Measurements from ENCODE around the gene FNTB. TPM values are rescaled to one million over a fixed set of nuclear protein-coding genes. Genes with fewer than 3 reads are reported as not detected.

FNTB gene
- total RNA-seq, 2 donors from 2014 or later, result 14.4 to 17.1 TPM

- ATAC-seq (replicated peaks in 1 of 2) (peak; percentile 45 to 55), DNase-seq (no peak)
- no peaks in the 10 kb centered on the region for H3K9me3 Mint-ChIP-seq
- H3K4me3 Mint-ChIP-seq, result peak overlapping the region in 1 of 2 donors; percentile 18
- H3K27ac Mint-ChIP-seq, result peak overlapping the region; percentile 60
- peaks cover 66% of the 10 kb centered on the region for H3K4me1 Mint-ChIP-seq (ENCODE audit: low read depth)
- H3K27me3 Mint-ChIP-seq (ENCODE audit: low read depth), result no peaks in the 10 kb centered on the region
- peaks cover 0 to 2% of the 10 kb centered on the region in 2 donors for H3K36me3 Mint-ChIP-seq (ENCODE audit: insufficient read depth in 2 of 2)
Measured at GRCh38 chr14:64998455-64998931, 11.8 kb downstream of the FNTB start.

- no peak for ATAC-seq (replicated peaks in 1 of 2)
- Mint-ChIP-seq H3K9me3 (no peaks in the 10 kb centered on the region), H3K36me3 (ENCODE audit: insufficient read depth in 2 of 2) (peaks cover 2 to 3% of the 10 kb centered on the region in 2 donors), H3K4me3 (no peak overlapping the region), H3K4me1 (ENCODE audit: low read depth) (peaks cover 87% of the 10 kb centered on the region), H3K27me3 (ENCODE audit: low read depth) (no peaks in the 10 kb centered on the region), H3K27ac (no peak overlapping the region)
- no peak for DNase-seq
Measured at GRCh38 chr14:65000898-65001591, 14.3 kb downstream of the FNTB start.

- peaks cover 2 to 3% of the 10 kb centered on the region in 2 donors for H3K36me3 Mint-ChIP-seq (ENCODE audit: insufficient read depth in 2 of 2)
- no peak for DNase-seq
- ATAC-seq (replicated peaks in 1 of 2), result no peak
- no peaks in the 10 kb centered on the region for H3K27me3 Mint-ChIP-seq (ENCODE audit: low read depth)
- no peaks in the 10 kb centered on the region for H3K9me3 Mint-ChIP-seq
- peak overlapping the region in 1 of 2 donors; percentile 54 for H3K4me3 Mint-ChIP-seq
- H3K4me1 Mint-ChIP-seq (ENCODE audit: low read depth), result peaks cover 87% of the 10 kb centered on the region
- H3K27ac Mint-ChIP-seq, result peak overlapping the region; percentile 64
Measured at GRCh38 chr14:65001723-65002122, 15.0 kb downstream of the FNTB start.

- Mint-ChIP-seq H3K4me1 (ENCODE audit: low read depth) (peaks cover 77% of the 10 kb centered on the region), H3K27me3 (ENCODE audit: low read depth) (no peaks in the 10 kb centered on the region), H3K4me3 (peak overlapping the region; percentile 34 to 41), H3K27ac (peak overlapping the region; percentile 63), H3K36me3 (ENCODE audit: insufficient read depth in 2 of 2) (peaks cover 2 to 3% of the 10 kb centered on the region in 2 donors), H3K9me3 (no peaks in the 10 kb centered on the region)
- ATAC-seq (replicated peaks in 1 of 2), result no peak
- no peak for DNase-seq
Measured at GRCh38 chr14:65002586-65003210, 16.0 kb downstream of the FNTB start.

- H3K27me3 Mint-ChIP-seq (ENCODE audit: low read depth), result no peaks in the 10 kb centered on the region
- H3K4me1 Mint-ChIP-seq (ENCODE audit: low read depth), result peaks cover 70% of the 10 kb centered on the region
- H3K36me3 Mint-ChIP-seq (ENCODE audit: insufficient read depth in 2 of 2), result peaks cover 2 to 3% of the 10 kb centered on the region in 2 donors
- H3K27ac Mint-ChIP-seq, result peak overlapping the region; percentile 63
- H3K4me3 Mint-ChIP-seq, result peak overlapping the region; percentile 4 to 41
- H3K9me3 Mint-ChIP-seq, result no peaks in the 10 kb centered on the region
- ATAC-seq (replicated peaks in 1 of 2) (peak; percentile 84 to 88), DNase-seq (no peak)
Measured at GRCh38 chr14:65003394-65003793, 16.7 kb downstream of the FNTB start.

GRCh38 chr14:65006261-65006721 is 19.6 kb downstream of the FNTB start:
- peak overlapping the region; percentile 33 for H3K27ac Mint-ChIP-seq

GRCh38 chr14:65007202-65007601 is 20.5 kb downstream of the FNTB start:
- Mint-ChIP-seq H3K27ac (no peak overlapping the region), H3K4me1 (ENCODE audit: low read depth) (peaks cover 34% of the 10 kb centered on the region), H3K36me3 (ENCODE audit: insufficient read depth in 2 of 2) (peaks cover 0 to 4% of the 10 kb centered on the region in 2 donors), H3K9me3 (no peaks in the 10 kb centered on the region), H3K4me3 (no peak overlapping the region), H3K27me3 (ENCODE audit: low read depth) (no peaks in the 10 kb centered on the region)
- DNase-seq (no peak), ATAC-seq (replicated peaks in 1 of 2) (no peak)

More at GRCh38 chr14:65006261-65006721, 19.6 kb downstream of the FNTB start:
- Mint-ChIP-seq H3K27me3 (ENCODE audit: low read depth) (no peaks in the 10 kb centered on the region), H3K4me1 (ENCODE audit: low read depth) (peaks cover 43% of the 10 kb centered on the region), H3K4me3 (no peak overlapping the region), H3K36me3 (ENCODE audit: insufficient read depth in 2 of 2) (peaks cover 2 to 4% of the 10 kb centered on the region in 2 donors), H3K9me3 (no peaks in the 10 kb centered on the region)
- DNase-seq (no peak), ATAC-seq (replicated peaks in 1 of 2) (no peak)

- H3K9me3 Mint-ChIP-seq, result no peaks in the 10 kb centered on the region
- peaks cover 0 to 2% of the 10 kb centered on the region in 2 donors for H3K36me3 Mint-ChIP-seq (ENCODE audit: insufficient read depth in 2 of 2)
- ATAC-seq (replicated peaks in 1 of 2) (no peak), DNase-seq (no peak)
- H3K4me1 Mint-ChIP-seq (ENCODE audit: low read depth), result peaks cover 7% of the 10 kb centered on the region
- no peak overlapping the region for H3K27ac Mint-ChIP-seq
- H3K27me3 Mint-ChIP-seq (ENCODE audit: low read depth), result no peaks in the 10 kb centered on the region
- H3K4me3 Mint-ChIP-seq, result no peak overlapping the region
Measured at GRCh38 chr14:65010211-65010931, 23.7 kb downstream of the FNTB start.

- ATAC-seq (replicated peaks in 1 of 2), result no peak
Measured at GRCh38 chr14:65011538-65011937, 24.8 kb downstream of the FNTB start.

GRCh38 chr14:65012353-65012752 is 25.7 kb downstream of the FNTB start:
- Mint-ChIP-seq H3K36me3 (ENCODE audit: insufficient read depth in 2 of 2) (peaks cover 1 to 8% of the 10 kb centered on the region in 2 donors), H3K4me1 (ENCODE audit: low read depth) (no peaks in the 10 kb centered on the region), H3K9me3 (no peaks in the 10 kb centered on the region), H3K27me3 (ENCODE audit: low read depth) (no peaks in the 10 kb centered on the region), H3K27ac (no peak overlapping the region), H3K4me3 (no peak overlapping the region)
- ATAC-seq (replicated peaks in 1 of 2), result no peak
- no peak for DNase-seq

More at GRCh38 chr14:65011538-65011937, 24.8 kb downstream of the FNTB start:
- Mint-ChIP-seq H3K4me3 (no peak overlapping the region), H3K9me3 (no peaks in the 10 kb centered on the region), H3K27ac (no peak overlapping the region), H3K4me1 (ENCODE audit: low read depth) (no peaks in the 10 kb centered on the region), H3K27me3 (ENCODE audit: low read depth) (no peaks in the 10 kb centered on the region), H3K36me3 (ENCODE audit: insufficient read depth in 2 of 2) (peaks cover 1 to 8% of the 10 kb centered on the region in 2 donors)
- DNase-seq, result no peak

GRCh38 chr14:65015391-65015790 is 28.7 kb downstream of the FNTB start:
- H3K4me3 Mint-ChIP-seq, result no peak overlapping the region
- no peaks in the 10 kb centered on the region for H3K9me3 Mint-ChIP-seq
- DNase-seq, result no peak
- peaks cover 1 to 8% of the 10 kb centered on the region in 2 donors for H3K36me3 Mint-ChIP-seq (ENCODE audit: insufficient read depth in 2 of 2)
- no peak for ATAC-seq (replicated peaks in 1 of 2)
- no peaks in the 10 kb centered on the region for H3K27me3 Mint-ChIP-seq (ENCODE audit: low read depth)
- H3K4me1 Mint-ChIP-seq (ENCODE audit: low read depth), result no peaks in the 10 kb centered on the region
- H3K27ac Mint-ChIP-seq, result no peak overlapping the region

GRCh38 chr14:65016471-65016870 is 29.8 kb downstream of the FNTB start:
- H3K36me3 Mint-ChIP-seq (ENCODE audit: insufficient read depth in 2 of 2), result peaks cover 1 to 7% of the 10 kb centered on the region in 2 donors
- ATAC-seq (replicated peaks in 1 of 2) (no peak), DNase-seq (no peak)
- no peak overlapping the region for H3K4me3 Mint-ChIP-seq
- H3K4me1 Mint-ChIP-seq (ENCODE audit: low read depth), result no peaks in the 10 kb centered on the region
- no peak overlapping the region for H3K27ac Mint-ChIP-seq
- no peaks in the 10 kb centered on the region for H3K9me3 Mint-ChIP-seq
- no peaks in the 10 kb centered on the region for H3K27me3 Mint-ChIP-seq (ENCODE audit: low read depth)
